Measurements from ENCODE around the gene PITPNB. TPM values are rescaled to one million over a fixed set of nuclear protein-coding genes. Genes with fewer than 3 reads are reported as not detected.
A peak's percentile ranks its signal among the peaks of the same experiment; 100 is the strongest.

PITPNB gene
- total RNA-seq, 4 donors from 2014 or later = 37.5 to 53.7 (median 40.2) TPM

GRCh38 chr22:27919942-27920755 lies 1.1 kb upstream of the PITPNB start:
- peak in 1 of 2 donors; percentile 40 for DNase-seq (ENCODE audit: low spot score in 2 of 2)
- H3K27me3 ChIP-seq = no peaks in the 10 kb centered on the region
- H3K4me1 ChIP-seq = peaks cover 0 to 52% (median 26%) of the 10 kb centered on the region in 4 donors
- peak overlapping the region; percentile 72 to 99 (median 88) for H3K4me3 ChIP-seq
- H3K27ac ChIP-seq = peak overlapping the region; percentile 81 to 99 (median 96)
- peaks cover 0 to 8% (median 0%) of the 10 kb centered on the region in 3 donors for H3K36me3 ChIP-seq
- no peaks in the 10 kb centered on the region for H3K9me3 ChIP-seq
- 25% methylated on average over 11 to 12 of the region's 12 CpGs for WGBS, 2 donors
- TF ChIP-seq POLR2A (IDR thresholded peaks at IDR 0.05) = no peak
- no peak for TF ChIP-seq EP300 (IDR thresholded peaks at IDR 0.05)
- no peak for TF ChIP-seq CTCF (IDR thresholded peaks at IDR 0.05)

- Histone ChIP-seq H3K9me3 (no peaks in the 10 kb centered on the region), H3K4me1 (peaks cover 0 to 67% (median 31%) of the 10 kb centered on the region in 4 donors), H3K4me3 (peak overlapping the region; percentile 78 to 99 (median 92)), H3K27ac (peak overlapping the region; percentile 81 to 99 (median 94)), H3K27me3 (no peaks in the 10 kb centered on the region), H3K36me3 (no peaks in the 10 kb centered on the region)
- DNase-seq (ENCODE audit: low spot score in 2 of 2) = peak; percentile 15 to 43
- no peak for TF ChIP-seq POLR2A (IDR thresholded peaks at IDR 0.05)
- no peak for TF ChIP-seq EP300 (IDR thresholded peaks at IDR 0.05)
- no peak for TF ChIP-seq CTCF (IDR thresholded peaks at IDR 0.05)
- WGBS, 2 donors = 0 to 1% methylated on average over 41 to 54 of the region's 60 CpGs
Measured at GRCh38 chr22:27918341-27919221, 475 bp downstream of the PITPNB start.

GRCh38 chr22:27915986-27916385 lies 3.1 kb downstream of the PITPNB start:
- no peaks in the 10 kb centered on the region for H3K36me3 ChIP-seq
- no peak for DNase-seq (ENCODE audit: low spot score in 2 of 2)
- H3K27ac ChIP-seq = no peak overlapping the region
- H3K4me3 ChIP-seq = no peak overlapping the region
- H3K9me3 ChIP-seq = no peaks in the 10 kb centered on the region
- TF ChIP-seq POLR2A (IDR thresholded peaks at IDR 0.05) (no peak), EP300 (IDR thresholded peaks at IDR 0.05) (no peak), CTCF (IDR thresholded peaks at IDR 0.05) (no peak)
- H3K27me3 ChIP-seq = no peaks in the 10 kb centered on the region
- peaks cover 0 to 80% (median 39%) of the 10 kb centered on the region in 4 donors for H3K4me1 ChIP-seq

- Histone ChIP-seq H3K4me1 (peaks cover 0 to 67% (median 29%) of the 10 kb centered on the region in 4 donors), H3K36me3 (peaks cover 0 to 24% (median 9%) of the 10 kb centered on the region in 3 donors), H3K27me3 (no peaks in the 10 kb centered on the region), H3K9me3 (no peaks in the 10 kb centered on the region), H3K27ac (no peak overlapping the region), H3K4me3 (no peak overlapping the region)
- no peak for TF ChIP-seq EP300 (IDR thresholded peaks at IDR 0.05)
- no peak for TF ChIP-seq CTCF (IDR thresholded peaks at IDR 0.05)
- no peak for TF ChIP-seq POLR2A (IDR thresholded peaks at IDR 0.05)
- no peak for DNase-seq (ENCODE audit: low spot score in 2 of 2)
Measured at GRCh38 chr22:27913162-27913741, 5.8 kb downstream of the PITPNB start.
